ENCODE measurements around the gene CENPX. TPM values are rescaled to one million over a fixed set of nuclear protein-coding genes. Genes with fewer than 3 reads are reported as not detected.

Gene CENPX
- total RNA-seq, 1 experiment from 2014 or later: 77.9 TPM

DNA sequence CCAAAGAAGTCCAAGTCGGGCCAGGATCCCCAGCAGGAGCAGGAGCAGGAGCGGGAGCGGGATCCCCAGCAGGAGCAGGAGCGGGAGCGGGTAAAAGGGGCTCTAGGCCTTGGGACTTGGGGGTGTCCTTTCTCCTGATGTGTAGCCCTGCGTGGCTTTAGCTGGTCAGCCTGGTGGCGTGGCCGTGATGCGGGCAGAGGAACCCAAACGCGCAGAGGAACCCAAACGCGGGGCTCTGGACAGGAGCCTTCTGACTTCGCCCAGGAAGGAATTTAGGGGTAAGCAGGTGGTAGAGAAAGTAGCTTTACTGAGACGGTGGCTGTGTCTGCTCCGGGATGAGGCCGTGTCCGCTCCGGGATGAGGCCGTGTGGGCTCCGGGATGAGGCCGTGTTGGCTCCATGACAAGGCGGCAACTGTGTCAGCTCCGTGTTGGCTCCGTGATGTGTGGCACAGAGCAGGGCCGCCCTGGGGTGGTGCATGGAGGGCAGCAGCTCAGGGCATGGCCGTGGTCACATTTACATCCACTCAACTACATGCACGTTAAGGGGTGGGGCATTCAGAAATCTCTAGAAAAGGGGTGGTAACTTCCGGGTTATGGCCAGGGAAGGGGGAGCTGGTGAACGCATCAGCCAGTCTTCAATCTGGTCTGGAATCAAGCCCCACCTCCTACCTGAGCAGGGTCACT, 25.8 kb downstream of the CENPX start:
- no peak overlapping the region for H2AFZ ChIP-seq (ENCODE audit: low read length)
- no peak overlapping the region for H3K4me2 ChIP-seq (ENCODE audit: insufficient read depth, insufficient read length, low read length)
- no peak overlapping the region for H3K14ac ChIP-seq (ENCODE audit: insufficient read depth, low read length)
- H3T11ph ChIP-seq (ENCODE audit: low read length): no peak overlapping the region
- no peak overlapping the region for H3K9ac ChIP-seq (ENCODE audit: extremely low read depth, insufficient read length, low read length)
- H4K91ac ChIP-seq (ENCODE audit: insufficient read length, low read depth, low read length): no peak overlapping the region
- H2BK15ac ChIP-seq (ENCODE audit: low read depth, low read length): no peak overlapping the region
- H3K9me3 ChIP-seq (ENCODE audit: control insufficient read depth, low read depth, low read length): no peaks in the 10 kb centered on the region
- no peak overlapping the region for H2BK12ac ChIP-seq (ENCODE audit: insufficient read length, low read depth, low read length)
- H3K36me3 Mint-ChIP-seq (ENCODE audit: insufficient read depth in 1 of 3, low read depth in 3 of 3): peaks cover 0 to 9% (median 9%) of the 10 kb centered on the region in 3 experiments; a peak in 6 of 7 replicates
- no peak overlapping the region for H4K5ac ChIP-seq (ENCODE audit: insufficient read length, low read depth, low read length)
- no peak overlapping the region for H4K8ac ChIP-seq (replicated peaks; ENCODE audit: insufficient read length, low read depth, low read length)
- no peaks in the 10 kb centered on the region for H3K27me3 Mint-ChIP-seq (ENCODE audit: low read depth)
- no peak overlapping the region for H2BK5ac ChIP-seq (ENCODE audit: insufficient read length, low read length)
- peaks cover 8 to 20% of the 10 kb centered on the region in 2 experiments for H3K4me1 Mint-ChIP-seq
- no peak overlapping the region for H3K18ac ChIP-seq (ENCODE audit: insufficient read length, low read depth, low read length)
- no peak overlapping the region for H3K56ac ChIP-seq (ENCODE audit: insufficient read length, low read depth, low read length)
- H3K23me2 ChIP-seq (ENCODE audit: insufficient read length, low read depth, low read length, poor library complexity, severe bottlenecking): no peaks in the 10 kb centered on the region
- H3K4ac ChIP-seq (ENCODE audit: low read depth, low read length): no peak overlapping the region
- no peaks in the 10 kb centered on the region for H4K20me1 ChIP-seq (ENCODE audit: control insufficient read depth, insufficient read depth, insufficient read length)
- no peaks in the 10 kb centered on the region for H3K79me2 ChIP-seq (ENCODE audit: insufficient read depth, low read length)
- TF ChIP-seq, protein P1, sequence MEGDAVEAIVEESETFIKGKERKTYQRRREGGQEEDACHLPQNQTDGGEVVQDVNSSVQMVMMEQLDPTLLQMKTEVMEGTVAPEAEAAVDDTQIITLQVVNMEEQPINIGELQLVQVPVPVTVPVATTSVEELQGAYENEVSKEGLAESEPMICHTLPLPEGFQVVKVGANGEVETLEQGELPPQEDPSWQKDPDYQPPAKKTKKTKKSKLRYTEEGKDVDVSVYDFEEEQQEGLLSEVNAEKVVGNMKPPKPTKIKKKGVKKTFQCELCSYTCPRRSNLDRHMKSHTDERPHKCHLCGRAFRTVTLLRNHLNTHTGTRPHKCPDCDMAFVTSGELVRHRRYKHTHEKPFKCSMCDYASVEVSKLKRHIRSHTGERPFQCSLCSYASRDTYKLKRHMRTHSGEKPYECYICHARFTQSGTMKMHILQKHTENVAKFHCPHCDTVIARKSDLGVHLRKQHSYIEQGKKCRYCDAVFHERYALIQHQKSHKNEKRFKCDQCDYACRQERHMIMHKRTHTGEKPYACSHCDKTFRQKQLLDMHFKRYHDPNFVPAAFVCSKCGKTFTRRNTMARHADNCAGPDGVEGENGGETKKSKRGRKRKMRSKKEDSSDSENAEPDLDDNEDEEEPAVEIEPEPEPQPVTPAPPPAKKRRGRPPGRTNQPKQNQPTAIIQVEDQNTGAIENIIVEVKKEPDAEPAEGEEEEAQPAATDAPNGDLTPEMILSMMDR (conservative IDR thresholded peaks at IDR 0.05): no peak
- no peak overlapping the region for H2BK20ac ChIP-seq (ENCODE audit: low read depth, low read length, poor library complexity, severe bottlenecking)
- no peak overlapping the region for H2AK5ac ChIP-seq (ENCODE audit: insufficient read length, low read length)
- no peaks in the 10 kb centered on the region for H3K9me3 Mint-ChIP-seq
- no peak overlapping the region for H2BK120ac ChIP-seq (ENCODE audit: low read depth, low read length, poor library complexity, severe bottlenecking)
- H3K27me3 ChIP-seq (ENCODE audit: insufficient read depth, low read length): no peaks in the 10 kb centered on the region
- H3K4me3 Mint-ChIP-seq: no peak overlapping the region
- peak overlapping the region; percentile 49 to 87 (median 55); a peak in 2 of 7 replicates for H3K27ac Mint-ChIP-seq
- no peaks in the 10 kb centered on the region for H3K79me1 ChIP-seq (ENCODE audit: insufficient read depth, low read depth, low read length, poor library complexity, severe bottlenecking)
- no peak for DNase-seq
- no peak overlapping the region for H3K23ac ChIP-seq (ENCODE audit: insufficient read length, low read depth, low read length)
- no CpG with 5 or more reads among the region's 30 CpGs for WGBS (ENCODE audit: extremely low coverage, insufficient read length, low lambda C conversion rate)
- no peak overlapping the region for H3K27ac ChIP-seq (ENCODE audit: insufficient read length, low read depth, low read length)
- H3K4me1 ChIP-seq (ENCODE audit: insufficient read depth, low read length): no peaks in the 10 kb centered on the region; the same call in 1 of the 2 replicates

Data from H9 (cell line).